Spinal cord (tissue), 10 donors: ENCODE measurements around the gene KRTAP3-3. TPM values are rescaled to one million over a fixed set of nuclear protein-coding genes. Genes with fewer than 3 reads are reported as not detected.

Experiments used
- DNase-seq, 6 donors: peaks; one replicate each; pipeline versions ENCODE4 v3.0.0 to v3.0.0-alpha.2; 2013 to 2015; ENCODE audit warnings: low spot score in 6 of 6, low read depth in 4 of 6
- H3K27ac ChIP-seq: one replicate; pipeline ENCODE4 v1.5.1; 2013; ENCODE audit warnings: low read depth, low read length, control low read depth
- H3K27me3 ChIP-seq: one replicate; pipeline ENCODE4 v1.6.1; 2013; ENCODE audit warnings: low read length; ENCODE audit not compliant: control insufficient read depth, insufficient read depth
- H3K36me3 ChIP-seq: one replicate; pipeline ENCODE4 v1.6.1; 2013; ENCODE audit warnings: low read length; ENCODE audit not compliant: control insufficient read depth, insufficient read depth
- H3K4me1 ChIP-seq: one replicate; pipeline ENCODE4 v1.6.1; 2013; ENCODE audit warnings: low read length; ENCODE audit not compliant: control insufficient read depth, insufficient read depth
- H3K4me3 ChIP-seq: one replicate; pipeline ENCODE4 v1.5.1; 2013; ENCODE audit warnings: low read depth, low read length, control low read depth
- H3K9me3 ChIP-seq: one replicate; pipeline ENCODE4 v1.6.1; 2013; ENCODE audit warnings: low read length; ENCODE audit not compliant: control insufficient read depth, insufficient read depth
- WGBS: methylation state at CpG from one replicate; pipeline ENCODE4 v1.1.5; 2013; ENCODE audit warnings: missing lambda C conversion rate; ENCODE audit not compliant: insufficient coverage; 5-methylcytosine and 5-hydroxymethylcytosine counted together
- polyA plus RNA-seq, 2 donors: library from polyadenylated mRNA; unstranded; fragments of 120-200 nt; gene quantifications; one replicate each; pipeline ENCODE4 v1.2.1, GENCODE V29; 2013; ENCODE audit not compliant: insufficient read length in 2 of 2
- total RNA-seq, 2 donors: library from RNA; depleted of rRNA in 1 of 2; stranded (reverse); fragments of 120-200 nt in 1 of 2; fragments of >200 nt in 1 of 2; gene quantifications; one replicate each; pipeline versions ENCODE4 v1.2.3 to v1.2.4, GENCODE V29; 2013 to 2014
- donor health status: healthy.

The KRTAP3-3 gene
- total and polyA plus RNA-seq, 4 donors = not detected

DNA sequence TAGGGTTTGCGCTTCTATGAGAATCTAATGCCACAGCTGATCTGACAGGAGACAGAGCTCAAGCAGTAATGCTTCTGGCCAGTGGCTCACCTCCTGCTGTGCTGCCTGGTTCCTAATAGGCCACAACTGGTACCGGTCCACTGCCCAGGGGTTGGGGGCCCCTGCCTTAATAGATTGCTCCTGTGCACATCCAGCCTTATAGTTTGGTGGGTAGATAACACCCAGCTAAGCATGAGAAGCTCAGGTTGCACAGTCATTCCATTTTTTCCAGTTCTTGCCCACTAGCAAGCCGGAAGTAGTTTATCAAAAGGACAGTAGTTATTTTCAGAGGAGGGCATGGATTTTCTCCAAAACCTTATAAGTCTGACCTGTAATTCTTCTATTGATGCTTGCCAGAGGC is 25.5 kb upstream of the KRTAP3-3 start:
- Histone ChIP-seq H3K36me3 (no peaks in the 10 kb centered on the region), H3K27me3 (no peaks in the 10 kb centered on the region), H3K4me3 (no peak overlapping the region), H3K4me1 (no peaks in the 10 kb centered on the region), H3K9me3 (no peaks in the 10 kb centered on the region), H3K27ac (no peak overlapping the region)
- WGBS = 86% methylated on average over 2 of the region's 3 CpGs
- no peak for DNase-seq

DNA sequence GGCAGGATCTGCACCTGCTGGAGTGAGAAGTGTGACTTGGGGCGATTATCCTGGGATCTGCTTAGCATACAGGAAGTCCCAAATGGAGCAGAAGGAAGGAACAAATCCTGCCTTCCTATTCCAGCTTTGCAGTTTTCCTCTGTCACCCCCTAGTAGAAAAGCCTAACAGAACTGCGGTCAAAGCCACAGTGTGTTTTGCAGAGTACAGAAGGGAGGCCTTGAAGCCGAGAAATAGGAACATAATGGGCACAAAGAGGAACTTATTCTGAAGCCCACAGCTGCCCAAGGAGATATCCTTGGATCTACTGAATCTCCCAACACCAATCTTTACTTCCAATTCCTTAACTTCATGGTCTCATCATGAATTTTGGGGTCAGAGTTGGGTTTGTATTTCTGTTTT is 24.6 kb upstream of the KRTAP3-3 start:
- Histone ChIP-seq H3K9me3 (no peaks in the 10 kb centered on the region), H3K36me3 (no peaks in the 10 kb centered on the region), H3K27ac (no peak overlapping the region), H3K4me3 (no peak overlapping the region), H3K4me1 (no peaks in the 10 kb centered on the region), H3K27me3 (no peaks in the 10 kb centered on the region)
- DNase-seq = no peak
- 80% methylated on average over 2 of the region's 3 CpGs for WGBS

DNA sequence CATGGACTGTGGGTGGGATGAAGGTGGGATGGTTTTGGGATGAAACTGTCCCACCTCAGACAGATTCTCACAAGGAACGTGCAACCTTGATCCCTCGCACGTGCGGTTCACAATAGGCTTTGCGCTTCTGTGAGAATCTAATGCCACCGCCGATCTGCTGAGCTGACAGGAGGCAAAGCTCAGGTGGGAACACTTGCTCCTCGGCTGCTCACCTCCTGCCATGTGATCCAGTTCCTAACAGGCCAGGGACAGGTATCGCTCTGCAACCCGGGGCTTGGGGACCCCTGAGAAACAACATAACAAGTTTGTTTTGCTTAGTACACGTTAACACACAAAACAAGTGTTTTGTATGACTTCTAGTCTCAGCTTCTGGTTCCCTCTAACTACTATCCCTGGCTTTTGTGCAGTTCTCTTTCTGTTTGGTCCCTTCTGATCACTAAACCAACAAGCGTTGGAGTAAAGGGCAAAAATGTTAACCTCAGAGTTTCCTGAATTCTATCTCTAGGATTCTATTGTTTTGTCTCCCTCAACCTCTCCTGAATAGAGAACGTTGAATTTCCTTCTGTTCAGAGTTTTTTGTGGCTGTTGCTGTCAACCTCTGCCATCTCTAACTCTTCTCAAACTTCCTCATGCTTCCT is 22.7 kb upstream of the KRTAP3-3 start:
- Histone ChIP-seq H3K9me3 (no peaks in the 10 kb centered on the region), H3K4me1 (no peaks in the 10 kb centered on the region), H3K27me3 (no peaks in the 10 kb centered on the region), H3K36me3 (no peaks in the 10 kb centered on the region), H3K27ac (no peak overlapping the region), H3K4me3 (no peak overlapping the region)
- WGBS = 82% methylated on average over 13 of the region's 13 CpGs
- DNase-seq = no peak

DNA sequence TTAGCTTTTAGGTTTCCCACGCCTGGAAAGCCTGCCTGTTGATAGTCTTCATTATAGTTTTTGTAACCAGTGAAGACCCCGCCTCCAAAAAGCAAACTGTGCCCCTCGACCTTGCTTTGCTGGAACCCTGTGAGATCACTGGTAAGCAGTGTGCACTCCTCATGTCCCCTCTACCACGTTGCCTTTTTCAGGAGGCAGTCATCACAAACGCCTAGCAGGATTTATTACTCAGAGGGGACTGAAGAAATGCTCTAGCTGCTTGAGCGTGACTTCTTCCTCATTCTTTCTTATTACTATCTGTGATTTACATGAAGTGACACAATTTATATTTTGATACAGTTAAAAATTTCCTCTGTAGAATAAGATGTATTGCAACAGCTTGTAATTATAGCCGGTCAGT is 21.5 kb upstream of the KRTAP3-3 start:
- no peak overlapping the region for H3K4me3 ChIP-seq
- 79% methylated on average over 4 of the region's 7 CpGs for WGBS
- no peaks in the 10 kb centered on the region for H3K36me3 ChIP-seq
- no peaks in the 10 kb centered on the region for H3K4me1 ChIP-seq
- DNase-seq = no peak
- H3K9me3 ChIP-seq = no peaks in the 10 kb centered on the region
- no peaks in the 10 kb centered on the region for H3K27me3 ChIP-seq
- no peak overlapping the region for H3K27ac ChIP-seq

GRCh38 chr17:41013606-41014005 is 19.6 kb upstream of the KRTAP3-3 start:
- Histone ChIP-seq H3K9me3 (no peaks in the 10 kb centered on the region), H3K27me3 (no peaks in the 10 kb centered on the region), H3K4me3 (no peak overlapping the region), H3K27ac (no peak overlapping the region), H3K4me1 (no peaks in the 10 kb centered on the region), H3K36me3 (no peaks in the 10 kb centered on the region)
- WGBS = no CpG with 5 or more reads among the region's 1 CpG
- DNase-seq = peak in 2 of 6 donors; percentile 20 to 77

GRCh38 chr17:41013181-41013580 is 19.2 kb upstream of the KRTAP3-3 start:
- no CpG with 5 or more reads among the region's 3 CpGs for WGBS
- Histone ChIP-seq H3K27ac (no peak overlapping the region), H3K4me1 (no peaks in the 10 kb centered on the region), H3K27me3 (no peaks in the 10 kb centered on the region), H3K36me3 (no peaks in the 10 kb centered on the region), H3K4me3 (no peak overlapping the region), H3K9me3 (no peaks in the 10 kb centered on the region)
- DNase-seq = no peak

DNA sequence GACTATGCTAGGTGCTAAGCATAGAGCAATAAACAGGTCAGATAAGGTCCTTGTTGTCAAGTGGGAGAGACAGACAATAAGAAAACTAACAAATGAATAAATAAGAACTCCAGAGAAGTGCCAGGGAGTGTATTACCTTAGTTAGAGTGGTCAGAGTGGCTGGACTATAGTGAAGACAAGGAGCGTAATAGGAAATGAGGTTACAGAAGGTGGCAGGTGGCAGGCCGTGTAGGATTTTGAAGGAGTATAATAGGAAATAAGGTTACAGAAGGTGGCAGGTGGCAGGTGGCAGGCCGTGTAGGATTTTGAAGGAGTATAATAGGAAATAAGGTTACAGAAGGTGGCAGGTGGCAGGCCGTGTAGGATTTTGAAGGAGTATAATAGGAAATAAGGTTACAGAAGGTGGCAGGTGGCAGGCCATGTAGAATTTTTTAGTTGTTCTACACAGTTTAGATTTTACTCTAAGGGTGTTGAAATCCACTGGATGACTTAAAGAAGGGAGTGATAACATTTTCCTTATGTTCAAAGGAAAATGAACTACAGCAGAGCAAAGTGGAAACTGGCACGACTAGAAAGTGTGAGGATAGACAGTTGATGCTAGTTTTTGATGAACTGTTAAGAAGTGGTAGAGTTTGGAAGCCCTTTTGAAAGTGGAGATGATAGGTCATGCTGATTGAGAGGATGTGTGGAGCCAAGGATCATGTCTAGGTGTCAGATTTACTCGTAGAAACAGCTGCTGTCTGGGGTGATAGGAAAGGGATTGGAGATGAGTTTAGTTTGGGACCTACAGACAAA is 18.6 kb upstream of the KRTAP3-3 start:
- WGBS = 84% methylated on average over 6 of the region's 6 CpGs
- no peaks in the 10 kb centered on the region for H3K9me3 ChIP-seq

DNA sequence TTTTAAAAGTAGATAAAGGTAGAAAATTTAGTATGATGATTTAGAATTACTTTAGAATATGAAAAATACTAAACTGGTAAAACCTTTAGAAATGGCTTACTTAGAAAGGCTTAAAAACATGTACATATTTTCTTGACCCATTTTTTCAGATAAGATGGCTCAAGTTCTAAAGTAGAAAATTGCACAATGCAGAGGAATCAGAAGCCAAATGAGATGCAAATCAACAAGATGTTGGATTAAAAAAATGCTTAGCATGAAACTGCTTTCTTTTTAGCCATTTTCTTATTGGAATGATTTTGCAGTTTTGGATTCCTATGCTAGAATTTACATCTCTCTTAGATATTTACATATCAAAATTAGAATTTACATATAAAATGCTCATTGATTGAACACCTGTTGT is 16.5 kb upstream of the KRTAP3-3 start:
- DNase-seq = peak in 1 of 6 donors; percentile 56
- Histone ChIP-seq H3K4me3 (no peak overlapping the region), H3K27me3 (no peaks in the 10 kb centered on the region), H3K27ac (no peak overlapping the region), H3K4me1 (no peaks in the 10 kb centered on the region), H3K9me3 (no peaks in the 10 kb centered on the region), H3K36me3 (no peaks in the 10 kb centered on the region)

More for the DNA sequence above, 18.6 kb upstream of the KRTAP3-3 start:
- no peaks in the 10 kb centered on the region for H3K36me3 ChIP-seq
- no peaks in the 10 kb centered on the region for H3K4me1 ChIP-seq
- no peak overlapping the region for H3K27ac ChIP-seq
- H3K27me3 ChIP-seq = no peaks in the 10 kb centered on the region
- DNase-seq = peak in 1 of 6 donors; percentile 56
- H3K4me3 ChIP-seq = no peak overlapping the region

- H3K9me3 ChIP-seq = no peaks in the 10 kb centered on the region
- WGBS = no CpG with 5 or more reads among the region's 1 CpG
- no peak for DNase-seq
- H3K36me3 ChIP-seq = no peaks in the 10 kb centered on the region
- no peak overlapping the region for H3K4me3 ChIP-seq
- H3K4me1 ChIP-seq = no peaks in the 10 kb centered on the region
- no peak overlapping the region for H3K27ac ChIP-seq
- no peaks in the 10 kb centered on the region for H3K27me3 ChIP-seq
Observed at GRCh38 chr17:41009936-41010335, 16.0 kb upstream of the KRTAP3-3 start.

DNA sequence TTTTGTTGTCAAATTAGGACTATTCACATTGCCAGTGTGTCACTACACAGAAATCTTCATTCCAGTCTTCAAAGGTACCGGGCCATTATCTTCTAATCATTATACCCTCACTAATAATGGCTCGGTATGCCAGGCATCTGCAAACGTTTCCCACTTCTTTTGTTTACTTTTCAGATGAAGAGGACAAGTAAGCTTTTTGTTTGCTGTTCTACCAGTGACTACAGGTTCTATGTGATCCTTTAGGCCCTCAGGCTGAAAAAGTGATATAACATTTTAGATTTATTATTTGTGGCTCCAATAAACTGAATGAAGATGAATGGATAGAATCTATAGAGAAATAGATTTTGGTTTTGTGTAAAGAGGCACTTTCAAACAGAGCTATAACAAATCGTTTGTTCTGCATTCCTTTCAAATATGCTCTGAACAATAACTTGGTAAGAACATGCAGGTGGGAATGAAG is 15.4 kb upstream of the KRTAP3-3 start:
- H3K27me3 ChIP-seq = no peaks in the 10 kb centered on the region
- H3K4me3 ChIP-seq = no peak overlapping the region
- no peaks in the 10 kb centered on the region for H3K9me3 ChIP-seq
- H3K27ac ChIP-seq = no peak overlapping the region
- H3K4me1 ChIP-seq = no peaks in the 10 kb centered on the region
- 80% methylated on average over 1 of the region's 4 CpGs for WGBS
- no peak for DNase-seq
- H3K36me3 ChIP-seq = no peaks in the 10 kb centered on the region
